GM21447 (cell line): ENCODE data around the gene PPP6R1.

ENCODE experiments used
- ATAC-seq: cut with Tn5 transposase; IDR thresholded peaks from one replicate; pipeline ENCODE4 v1.9.1; 2021; ENCODE audit not compliant: unreplicated experiment

PPP6R1 gene

DNA sequence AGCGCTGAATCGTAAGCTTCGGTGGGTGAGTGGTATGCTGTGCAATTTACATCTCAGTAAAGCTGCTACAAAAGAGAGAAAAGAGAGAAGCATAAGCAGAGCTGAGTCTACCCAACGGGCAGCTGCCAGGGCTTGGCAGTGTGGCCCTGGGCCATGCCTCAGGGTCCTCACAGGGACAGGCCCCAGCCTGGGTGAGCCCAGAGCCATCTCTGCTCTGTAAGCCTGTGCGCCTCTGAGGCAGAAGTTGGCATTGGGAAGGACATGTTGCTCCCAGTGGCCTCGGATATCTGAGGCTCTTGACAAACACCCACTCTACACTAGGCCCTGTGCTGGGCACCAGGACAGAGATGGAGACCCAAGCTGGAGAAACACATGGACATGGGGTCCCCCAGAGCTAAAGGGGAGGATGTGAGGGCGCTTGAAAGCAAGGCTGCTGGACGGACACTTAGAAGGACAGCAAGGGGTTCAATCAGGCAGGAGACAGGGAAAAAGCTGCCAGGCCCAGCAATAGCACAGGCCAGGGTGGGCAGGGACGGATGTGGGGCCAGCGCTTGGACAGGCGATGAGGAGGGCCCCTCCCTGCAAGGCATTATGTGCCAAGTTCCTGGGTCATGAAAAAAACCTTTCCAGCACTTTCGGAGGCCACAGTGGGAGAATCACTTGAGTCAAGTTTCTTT lies 14.7 kb downstream of the PPP6R1 start:
- no peak for ATAC-seq

DNA sequence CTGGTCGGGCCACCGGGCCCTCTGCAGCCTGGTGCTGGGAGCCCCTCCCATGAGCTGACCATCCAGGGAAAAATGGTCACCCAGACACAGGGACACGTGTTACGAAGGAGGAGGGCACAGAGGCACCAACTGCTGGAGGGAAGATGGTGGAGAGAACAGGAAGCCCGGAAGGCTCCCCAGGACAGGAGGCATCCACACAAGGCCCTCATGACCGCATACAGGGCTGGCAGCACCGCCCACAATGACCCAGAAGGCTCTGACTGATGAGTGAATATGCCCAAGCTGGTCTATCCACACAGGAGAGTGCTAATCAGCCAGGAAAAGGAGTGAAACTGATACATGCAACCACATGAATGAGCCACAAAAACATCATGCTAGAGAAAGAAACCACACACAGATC lies 16.3 kb downstream of the PPP6R1 start:
- no peak for ATAC-seq

DNA sequence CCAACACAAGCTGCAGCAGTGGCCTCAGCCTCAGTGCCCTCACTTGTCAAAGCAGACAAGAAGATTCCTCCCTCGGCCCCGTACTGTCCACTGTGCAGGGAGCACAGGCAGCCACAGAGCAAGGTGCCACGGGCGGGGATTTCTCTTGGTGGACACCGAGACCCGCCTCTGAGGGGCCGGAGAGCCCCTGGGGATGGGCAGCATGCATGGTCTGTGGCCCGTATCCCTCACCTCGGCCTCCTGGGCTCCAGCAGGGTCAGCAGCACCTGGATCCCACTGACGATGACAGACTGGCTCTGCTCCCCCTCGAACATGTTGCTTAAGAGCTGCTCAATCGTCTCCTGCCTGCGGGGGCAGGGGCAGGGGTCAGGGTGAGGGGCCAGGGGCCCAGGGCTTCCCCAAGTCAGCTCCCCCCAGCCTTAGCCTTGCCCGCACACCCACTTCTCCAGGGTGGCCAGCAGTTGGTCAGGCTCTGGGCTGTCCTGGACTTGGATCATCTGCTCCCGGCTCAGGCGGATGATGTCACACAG lies 16.8 kb downstream of the PPP6R1 start:
- no peak for ATAC-seq

DNA sequence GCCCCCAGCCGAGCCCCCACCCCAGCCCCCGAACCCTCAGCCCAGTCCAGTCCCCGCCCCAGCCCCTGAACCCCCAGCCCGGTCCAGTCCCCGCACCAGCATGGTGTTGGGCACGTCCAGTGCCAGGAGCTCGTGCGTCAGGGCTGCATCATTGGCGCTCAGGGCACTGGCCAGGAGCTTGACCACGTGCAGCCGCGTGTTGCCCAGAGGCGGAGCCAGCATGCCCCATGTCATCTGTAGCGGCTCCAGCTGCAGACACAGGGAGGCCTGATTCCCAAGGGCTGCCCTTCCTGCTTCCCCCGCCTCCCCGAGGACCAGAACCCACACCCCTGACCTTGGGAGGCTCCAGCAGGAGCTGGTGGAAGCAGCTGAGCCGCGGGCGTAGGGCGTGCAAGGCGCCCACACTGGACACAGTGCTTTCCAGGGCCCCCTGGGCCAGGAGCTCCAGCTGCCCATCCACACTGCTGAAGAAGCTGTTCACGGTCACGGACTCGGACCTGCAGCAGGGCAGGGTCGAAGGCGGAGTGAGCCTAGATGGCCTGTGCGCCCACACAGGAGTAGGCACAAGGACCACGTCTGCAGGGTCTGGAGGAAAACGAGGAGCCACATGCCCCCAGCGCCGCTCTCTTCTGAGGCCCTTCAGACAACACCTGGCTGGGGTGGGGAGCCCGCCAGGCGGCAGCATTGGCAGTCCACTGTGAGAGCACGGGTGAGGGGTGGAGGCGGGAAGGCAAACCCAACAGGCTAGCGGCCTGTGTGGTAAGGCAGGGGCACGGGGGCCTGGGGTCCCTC lies 17.5 kb downstream of the PPP6R1 start:
- ATAC-seq, result no peak

DNA sequence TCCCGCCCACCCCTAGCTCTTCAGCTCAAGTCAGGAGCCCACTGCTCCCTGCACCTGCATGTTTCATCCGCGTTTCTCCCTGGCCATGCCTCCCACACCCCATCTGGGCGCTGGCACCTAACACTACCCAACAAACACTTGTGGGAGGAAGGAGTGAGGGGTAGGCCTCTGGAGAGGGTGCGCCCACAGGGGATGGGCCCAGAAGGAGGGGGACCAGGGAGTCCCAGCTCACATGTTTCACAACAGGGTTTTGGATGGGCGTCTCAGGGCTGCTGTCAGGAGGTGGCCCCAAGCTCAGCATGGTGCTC lies 18.1 kb downstream of the PPP6R1 start:
- ATAC-seq, result no peak

DNA sequence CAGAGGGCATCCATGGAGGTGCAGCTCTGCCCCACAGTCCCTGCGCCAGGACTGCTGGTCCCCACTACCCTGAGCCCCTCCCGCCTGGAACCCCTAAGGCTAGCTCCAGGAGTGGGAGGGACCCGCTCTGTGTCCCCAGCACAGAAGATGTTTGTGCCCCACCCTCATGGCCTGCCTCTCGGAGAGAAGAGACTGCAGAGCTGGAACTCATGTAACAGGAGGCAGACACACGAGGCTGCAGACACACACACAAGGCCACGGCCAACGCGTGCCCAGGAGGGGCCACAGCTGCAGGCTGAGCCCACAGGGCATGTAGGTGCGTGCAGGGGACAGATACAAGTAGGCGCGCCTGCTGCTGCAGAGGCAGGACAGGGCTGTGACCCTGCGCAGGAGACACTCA lies 19.8 kb downstream of the PPP6R1 start:
- no peak for ATAC-seq

DNA sequence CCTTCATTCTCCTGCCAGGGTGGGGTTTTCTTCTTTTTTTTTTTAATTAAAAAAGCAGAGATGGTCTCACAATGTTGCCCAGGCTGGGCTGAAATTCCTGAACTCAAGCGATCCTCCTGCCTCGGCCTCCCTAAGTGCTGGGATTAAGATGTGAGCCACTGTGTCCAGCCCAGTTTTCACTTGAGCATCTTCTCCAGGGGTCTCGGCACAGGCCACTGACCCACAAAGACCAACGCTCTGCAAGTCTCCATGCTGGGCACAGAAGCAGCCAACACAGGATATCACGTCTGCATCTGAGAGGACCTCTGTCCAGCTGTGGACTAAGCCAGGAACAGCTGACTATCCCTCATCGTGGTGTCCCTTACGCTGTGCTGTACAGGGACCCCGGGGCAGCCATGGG lies 20.8 kb downstream of the PPP6R1 start:
- no peak for ATAC-seq

DNA sequence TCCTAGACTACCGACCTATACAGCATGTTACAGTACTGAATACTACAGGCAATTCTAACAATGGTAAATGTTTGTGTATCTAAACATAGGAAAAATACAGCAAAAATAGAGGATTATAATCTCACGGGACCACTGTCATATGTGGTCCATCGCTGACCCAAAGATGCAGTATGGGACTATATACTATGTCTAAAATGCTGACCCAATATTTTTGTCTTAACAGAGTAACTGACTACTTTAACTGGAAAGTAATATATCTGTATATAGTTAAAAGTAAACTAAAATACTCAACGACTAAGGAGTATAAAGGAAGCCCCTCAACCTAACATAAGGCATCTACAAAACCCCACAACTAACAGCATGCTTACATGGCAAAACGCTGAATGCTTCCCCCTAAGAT lies 25.8 kb downstream of the PPP6R1 start:
- ATAC-seq, result no peak

DNA sequence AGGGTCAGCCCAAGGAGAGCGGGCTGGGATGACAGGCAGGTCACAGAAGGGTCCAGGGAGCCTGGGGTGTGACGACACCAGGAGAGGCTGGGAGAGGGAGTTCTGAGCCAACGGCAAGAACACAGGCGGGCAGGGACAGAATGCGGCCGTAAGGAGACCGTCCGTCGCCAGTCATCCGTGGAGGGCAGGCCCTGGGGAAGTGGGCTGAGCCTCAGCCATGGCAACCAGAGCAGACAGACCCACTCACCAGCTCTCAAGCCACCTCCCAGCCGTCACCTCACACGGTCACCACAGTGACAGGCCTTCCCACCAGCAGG lies 26.6 kb downstream of the PPP6R1 start:
- ATAC-seq, result no peak

DNA sequence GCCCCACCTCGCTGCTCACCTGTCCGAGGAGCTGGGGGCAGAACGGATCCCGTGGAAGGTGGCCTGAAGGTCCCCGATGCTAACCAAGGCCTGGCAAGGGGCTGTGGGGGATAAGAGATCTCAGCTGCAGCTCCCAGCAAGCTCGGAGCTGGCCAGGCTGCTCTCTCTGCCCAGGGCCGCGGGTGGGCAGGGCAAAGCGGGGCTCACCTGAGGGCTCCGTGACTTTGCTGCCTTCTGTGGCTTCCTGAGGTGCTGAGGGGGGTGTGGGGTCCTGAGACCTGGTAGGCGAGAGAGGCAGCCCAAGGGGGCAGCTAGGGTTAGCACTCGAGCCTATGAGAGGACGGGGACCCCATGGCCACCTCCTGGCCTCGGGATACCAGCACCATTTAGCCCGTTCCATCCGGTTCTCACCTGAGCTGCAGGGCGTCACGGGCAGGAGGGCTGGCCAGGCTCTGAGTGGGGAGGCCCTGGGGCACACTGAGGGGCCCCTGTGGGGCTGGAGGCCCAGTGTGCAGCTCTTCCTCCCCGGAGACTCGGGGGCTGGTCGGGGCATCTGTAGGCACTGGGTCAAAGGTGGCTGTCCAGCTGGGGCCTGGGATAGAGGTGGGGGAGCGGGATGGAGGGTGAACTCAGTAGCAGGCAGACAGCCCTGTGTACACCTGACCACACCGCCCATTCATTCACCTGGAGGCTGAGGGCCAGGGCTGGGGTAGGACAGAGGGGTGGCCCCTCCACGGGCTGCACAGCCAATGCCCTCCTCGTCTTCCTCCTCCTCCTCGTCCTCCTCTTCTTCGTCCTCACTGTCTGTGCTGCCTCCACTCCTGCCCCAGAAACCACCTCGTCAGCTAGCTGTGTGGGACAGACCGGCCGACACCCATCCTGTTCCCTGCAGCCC lies 27.2 kb downstream of the PPP6R1 start:
- no peak for ATAC-seq

DNA sequence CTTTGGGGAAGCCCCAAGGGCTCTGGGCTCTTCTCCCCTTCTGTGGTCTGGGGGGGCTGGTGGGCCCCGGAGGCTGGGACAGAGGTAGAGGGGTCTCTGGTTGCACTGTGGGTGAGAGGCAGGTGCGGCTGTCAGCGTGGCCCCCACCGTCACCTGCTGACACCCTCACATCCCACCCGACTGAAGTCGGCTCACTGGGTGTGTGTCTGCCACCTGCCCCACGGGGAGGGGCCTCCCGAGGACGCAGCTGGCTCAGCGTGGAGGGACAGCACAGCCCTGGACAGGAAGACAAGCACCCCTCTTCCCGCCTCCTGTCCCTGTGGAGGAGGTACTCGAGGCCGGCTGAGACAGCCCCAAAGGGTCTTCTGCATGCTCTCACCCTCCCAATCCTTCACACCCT lies 28.0 kb downstream of the PPP6R1 start:
- ATAC-seq, result no peak

DNA sequence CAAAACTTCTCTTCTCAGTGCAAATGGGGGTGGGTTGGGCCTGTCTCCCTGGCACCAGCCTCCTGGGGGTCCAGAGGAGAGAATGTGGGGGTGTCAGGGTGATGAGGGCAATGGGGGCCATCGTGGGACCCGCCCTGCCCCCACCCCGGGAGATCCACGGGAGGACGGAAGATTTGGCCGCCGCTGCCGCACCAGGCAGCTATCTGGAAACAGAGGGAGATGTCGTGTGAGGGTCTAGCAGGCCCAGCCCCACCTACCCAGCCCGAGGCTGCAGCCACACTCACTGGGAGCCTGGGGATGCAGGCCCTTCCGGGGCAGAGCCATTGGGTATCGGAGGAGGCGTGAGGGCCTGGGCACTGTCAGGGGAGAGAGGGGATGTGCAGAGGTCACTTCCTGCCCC lies 28.5 kb downstream of the PPP6R1 start:
- no peak for ATAC-seq

DNA sequence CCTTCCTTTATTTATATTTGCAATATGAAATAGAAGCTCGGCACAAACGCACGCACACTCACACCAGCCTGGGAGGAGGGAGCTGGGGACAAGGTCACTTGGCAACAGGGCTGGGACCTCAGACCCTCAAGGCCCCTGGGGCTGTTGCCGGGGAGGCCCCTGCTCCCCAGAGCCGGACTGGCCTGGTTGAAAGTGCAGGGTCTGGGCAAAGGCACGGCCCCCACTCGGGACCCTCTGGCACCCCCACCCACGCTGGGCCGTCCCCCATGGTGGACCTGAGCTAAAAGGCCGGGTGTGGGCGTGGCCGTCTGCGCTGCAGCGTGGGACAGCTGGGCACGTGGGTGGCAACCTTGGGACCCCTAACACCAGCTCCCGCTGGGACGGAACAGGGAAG lies 29.0 kb downstream of the PPP6R1 start:
- ATAC-seq, result no peak

DNA sequence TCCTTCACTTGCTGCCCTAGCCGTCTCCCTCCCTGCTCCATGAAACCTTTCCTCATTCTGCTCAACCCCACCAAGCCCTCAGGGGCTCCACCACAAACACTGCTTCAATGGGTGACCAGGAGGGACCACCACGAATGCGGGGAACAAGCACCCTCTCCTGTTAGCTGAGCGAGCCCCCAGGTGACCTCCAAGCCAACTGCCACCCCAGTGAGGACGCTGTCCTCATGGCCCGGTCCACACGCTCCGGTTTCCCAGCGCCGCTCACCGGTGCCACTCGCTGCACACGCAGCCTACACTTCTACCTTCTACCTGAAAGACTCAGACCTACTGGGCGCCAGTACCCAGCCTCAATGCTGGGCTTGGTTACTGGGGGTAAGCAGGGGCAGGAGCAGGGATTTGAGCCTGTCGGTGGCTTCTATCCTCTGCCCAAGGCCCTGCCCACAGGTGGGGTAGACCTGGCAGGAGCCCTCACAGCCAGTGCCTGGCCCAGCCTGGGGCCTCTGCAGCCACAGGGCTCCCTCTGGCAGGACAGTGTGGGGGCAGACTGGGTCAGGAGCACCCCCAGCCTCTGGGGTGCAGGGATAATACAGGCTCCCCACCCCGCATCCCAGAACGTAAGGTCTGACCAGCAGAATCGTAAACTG lies 29.6 kb downstream of the PPP6R1 start:
- ATAC-seq, result no peak

DNA sequence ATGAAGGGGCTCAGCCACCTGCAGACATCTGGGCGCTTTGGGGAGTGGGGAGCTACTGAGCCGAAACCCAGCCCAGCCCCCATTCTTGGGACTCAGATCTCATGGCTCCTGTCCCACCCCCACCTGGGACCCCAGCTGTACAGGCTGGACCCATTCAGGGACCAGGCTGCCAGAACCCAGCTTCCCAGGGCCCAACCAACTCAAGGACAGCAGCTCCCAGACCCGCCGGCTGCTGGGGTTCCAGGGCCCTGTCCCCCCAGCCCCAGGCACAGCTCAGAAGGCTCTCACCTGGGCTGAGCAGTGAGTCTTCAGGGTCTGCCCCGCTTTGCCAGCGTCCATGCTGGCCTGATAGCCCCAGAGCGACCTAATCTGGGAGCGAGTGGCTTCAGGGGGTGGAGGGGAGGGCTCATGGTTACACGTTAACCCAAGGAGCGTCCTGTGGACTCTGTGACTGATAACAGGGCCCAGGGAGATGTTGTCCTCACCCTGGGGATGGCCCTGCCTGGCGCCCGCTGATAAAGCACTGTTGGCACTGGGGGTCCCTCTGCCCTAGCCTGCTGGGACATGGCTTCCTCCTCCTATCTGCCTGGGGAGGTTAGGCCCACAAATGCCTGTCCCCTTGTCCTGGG lies 30.3 kb downstream of the PPP6R1 start, which contains the start of gene TMEM86B:
Gene TMEM86B, minus strand, starts transcription at position 361 of the 629 bp plus-strand sequence. Its CDS starts 22 bp downstream, at position 339.
- ATAC-seq, result no peak

DNA sequence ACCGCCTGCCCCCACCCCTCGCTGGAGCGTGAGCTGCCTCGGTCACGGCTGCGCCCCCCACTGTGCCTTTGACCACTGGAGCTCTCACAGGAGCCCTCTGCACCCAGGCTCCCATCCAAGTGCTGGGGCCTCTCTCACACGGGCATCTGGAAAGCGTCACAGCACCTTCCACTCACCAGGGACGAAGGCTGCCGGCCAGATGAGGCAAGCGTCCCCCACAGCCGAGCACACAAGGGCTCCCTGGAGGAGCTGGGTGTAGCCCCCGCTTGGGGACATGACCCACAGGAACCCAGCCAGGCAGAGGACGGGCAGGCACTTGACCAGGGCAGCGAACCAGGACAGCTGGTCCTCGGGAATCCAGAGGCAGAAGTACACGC lies 30.8 kb downstream of the PPP6R1 start:
- ATAC-seq, result no peak

DNA sequence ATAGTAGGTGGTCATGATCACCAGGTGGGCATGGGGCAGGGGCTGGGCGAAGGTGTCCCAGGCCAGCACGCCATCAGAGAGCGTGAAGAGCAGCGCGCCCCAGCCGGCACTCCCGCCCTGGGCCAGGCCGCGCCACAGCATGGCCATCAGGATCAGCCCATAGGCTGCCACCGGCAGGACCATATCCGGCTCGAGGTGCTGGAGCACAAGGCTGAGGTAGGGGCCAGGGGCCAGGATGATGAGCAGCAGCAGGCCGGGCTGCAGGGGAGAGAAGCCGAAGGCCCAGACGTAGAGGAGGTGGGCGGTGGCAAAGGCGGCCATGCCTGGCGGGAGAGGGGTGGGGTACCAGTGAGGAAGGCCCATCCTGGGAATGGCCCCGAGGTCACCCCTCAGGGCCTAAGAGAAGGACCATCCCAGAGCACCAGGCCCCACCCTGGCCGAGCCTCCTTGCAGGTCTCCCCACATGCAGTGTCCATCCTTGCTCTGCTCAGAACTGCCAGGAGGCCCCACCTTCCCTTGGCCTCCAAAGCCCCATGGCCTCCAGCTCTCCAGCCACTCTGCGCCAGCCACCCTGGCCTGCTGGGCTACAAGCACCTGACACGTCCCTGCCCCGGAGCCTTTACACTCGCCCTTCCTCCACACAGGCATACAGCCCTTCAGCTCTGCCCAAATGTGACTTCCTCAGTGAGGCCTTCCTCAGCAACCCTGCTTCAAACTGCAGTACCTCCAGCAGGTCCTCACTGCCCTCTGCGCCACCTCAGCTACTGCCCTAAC lies 31.4 kb downstream of the PPP6R1 start:
- ATAC-seq, result no peak

DNA sequence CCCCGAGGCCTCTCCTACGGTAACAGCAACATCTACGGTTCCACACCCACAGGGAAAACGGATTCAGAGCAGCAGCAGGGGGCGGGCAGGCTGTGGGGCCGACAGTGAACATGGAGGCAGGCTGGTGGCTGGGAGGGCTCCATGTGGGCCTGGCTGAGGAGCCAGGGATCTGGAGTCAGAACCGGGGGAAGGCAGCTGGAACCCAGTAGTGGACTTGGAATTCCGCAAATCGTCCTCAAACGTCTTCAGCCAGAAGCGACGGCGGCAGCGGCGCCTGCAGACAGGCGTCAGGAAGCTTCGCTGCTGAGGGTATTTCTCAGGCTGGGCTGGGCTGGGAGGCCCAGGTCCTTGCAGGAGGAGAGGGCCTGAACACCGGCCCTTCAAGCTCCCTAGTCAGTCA lies 32.0 kb downstream of the PPP6R1 start:
- ATAC-seq, result no peak

DNA sequence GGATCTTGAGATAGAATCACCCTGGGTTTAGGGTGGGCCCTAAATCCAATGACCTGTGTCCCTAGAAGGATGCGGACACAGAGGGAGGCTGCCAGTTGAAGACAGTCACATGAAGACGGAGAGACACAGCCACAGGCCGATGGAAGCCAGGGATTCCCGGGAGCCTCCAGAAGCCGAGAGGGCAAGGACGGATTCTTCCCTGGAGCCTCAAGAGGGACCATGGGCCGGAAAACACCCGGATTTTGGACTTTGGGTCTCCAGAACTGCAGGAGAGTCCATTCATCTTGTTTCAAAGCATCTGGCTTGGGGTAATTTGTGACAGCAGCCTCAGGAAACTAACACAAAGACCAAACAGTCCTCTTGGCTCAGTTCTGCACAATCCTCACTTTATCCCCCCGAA lies 32.5 kb downstream of the PPP6R1 start:
- ATAC-seq, result no peak

DNA sequence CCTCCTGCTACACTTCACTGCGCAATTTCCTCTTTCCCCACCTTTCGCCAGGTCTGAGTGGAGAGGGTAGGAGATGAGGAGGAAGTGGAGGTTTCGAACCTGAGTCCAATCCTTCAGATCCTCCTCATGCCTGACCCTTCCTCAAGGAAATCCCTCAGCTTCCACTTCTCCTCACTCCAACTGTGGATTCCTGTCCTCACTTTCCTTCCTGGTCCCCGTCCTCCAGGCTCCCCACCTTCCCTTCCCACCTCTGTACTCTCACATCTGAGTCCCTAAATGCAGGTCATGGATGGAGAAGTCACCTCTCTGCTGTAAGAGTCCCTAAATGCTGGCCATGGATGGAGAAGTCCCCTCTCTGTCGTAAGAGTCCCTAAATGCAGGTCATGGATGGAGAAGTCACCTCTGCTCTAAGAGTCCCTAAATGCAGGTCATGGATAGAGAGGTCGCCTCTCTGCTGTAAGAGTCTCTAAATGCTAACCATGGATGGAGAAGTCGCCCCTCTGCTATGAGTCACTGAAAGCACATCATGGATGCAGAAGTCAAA lies 33.3 kb downstream of the PPP6R1 start:
- ATAC-seq, result no peak
